ENCODE measurements around the gene RBM24. TPM values are rescaled to one million over a fixed set of nuclear protein-coding genes. Genes with fewer than 3 reads are reported as not detected.

RBM24 gene
- total and polyA plus RNA-seq, 2 experiments from 2014 or later, result 0.29 to 0.97 TPM

DNA sequence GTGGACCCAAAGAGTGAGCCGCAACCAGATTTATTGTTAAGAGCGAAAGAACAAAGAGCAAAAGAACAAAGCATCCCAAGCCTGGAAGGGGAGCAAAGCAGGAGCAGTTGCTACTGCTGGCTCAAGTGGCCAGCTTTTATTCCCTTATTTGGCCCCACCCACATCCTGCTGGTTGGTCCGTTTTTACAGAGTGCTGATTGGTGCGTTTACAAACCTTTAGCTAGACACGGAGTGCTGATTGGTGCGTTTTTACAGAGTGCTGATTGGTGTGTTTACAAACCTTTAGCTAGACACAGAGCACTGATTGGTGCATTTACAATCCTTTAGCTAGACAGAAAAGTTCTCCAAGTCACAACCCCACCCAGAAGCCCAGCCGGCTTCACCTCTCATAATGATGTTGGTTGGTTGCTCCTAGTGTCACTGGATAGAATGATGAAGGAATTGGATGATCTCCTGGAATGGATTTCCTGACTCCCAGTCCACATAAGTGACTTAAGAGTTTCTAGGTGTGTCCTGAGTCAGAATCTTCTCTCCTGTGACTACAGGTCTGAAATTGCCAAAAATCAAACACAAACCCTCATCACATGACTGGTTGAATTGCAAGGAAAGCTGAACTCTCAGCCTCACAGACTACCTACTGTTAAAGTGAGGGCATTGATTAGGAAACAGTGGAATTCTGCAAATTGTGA, 60.1 kb downstream of the RBM24 start:
- H4K20me1 ChIP-seq (ENCODE audit: insufficient read depth, poor library complexity, severe bottlenecking), result no peaks in the 10 kb centered on the region
- no peaks in the 10 kb centered on the region for H3K9me3 ChIP-seq (ENCODE audit: low read depth)
- no peak overlapping the region for H2AFZ ChIP-seq
- 95% methylated on average over 7 of the region's 7 CpGs for WGBS (ENCODE audit: low lambda C conversion rate, missing lambda C conversion rate)
- H3K4me2 ChIP-seq, result no peak overlapping the region
- no peak for DNase-seq (ENCODE audit: low spot score)
- no peaks in the 10 kb centered on the region for H3K9me2 ChIP-seq (replicated peaks; ENCODE audit: insufficient read depth)
- H3K27ac ChIP-seq, result no peak overlapping the region
- H3K36me3 ChIP-seq (replicated peaks; ENCODE audit: insufficient read depth, low read depth), result no peaks in the 10 kb centered on the region
- H3K4me1 ChIP-seq (ENCODE audit: insufficient read depth), result no peaks in the 10 kb centered on the region
- H3K27me3 ChIP-seq, result no peaks in the 10 kb centered on the region
- TF ChIP-seq EZH2phosphoT487 (IDR thresholded peaks at IDR 0.05; ENCODE audit: low read depth, severe bottlenecking, unreplicated experiment) (no peak), EZH2 (IDR thresholded peaks at IDR 0.05; ENCODE audit: borderline replicate concordance) (no peak)
- TF ChIP-seq, protein P1, sequence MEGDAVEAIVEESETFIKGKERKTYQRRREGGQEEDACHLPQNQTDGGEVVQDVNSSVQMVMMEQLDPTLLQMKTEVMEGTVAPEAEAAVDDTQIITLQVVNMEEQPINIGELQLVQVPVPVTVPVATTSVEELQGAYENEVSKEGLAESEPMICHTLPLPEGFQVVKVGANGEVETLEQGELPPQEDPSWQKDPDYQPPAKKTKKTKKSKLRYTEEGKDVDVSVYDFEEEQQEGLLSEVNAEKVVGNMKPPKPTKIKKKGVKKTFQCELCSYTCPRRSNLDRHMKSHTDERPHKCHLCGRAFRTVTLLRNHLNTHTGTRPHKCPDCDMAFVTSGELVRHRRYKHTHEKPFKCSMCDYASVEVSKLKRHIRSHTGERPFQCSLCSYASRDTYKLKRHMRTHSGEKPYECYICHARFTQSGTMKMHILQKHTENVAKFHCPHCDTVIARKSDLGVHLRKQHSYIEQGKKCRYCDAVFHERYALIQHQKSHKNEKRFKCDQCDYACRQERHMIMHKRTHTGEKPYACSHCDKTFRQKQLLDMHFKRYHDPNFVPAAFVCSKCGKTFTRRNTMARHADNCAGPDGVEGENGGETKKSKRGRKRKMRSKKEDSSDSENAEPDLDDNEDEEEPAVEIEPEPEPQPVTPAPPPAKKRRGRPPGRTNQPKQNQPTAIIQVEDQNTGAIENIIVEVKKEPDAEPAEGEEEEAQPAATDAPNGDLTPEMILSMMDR (IDR thresholded peaks at IDR 0.05; ENCODE audit: poor library complexity), result no peak
- no peaks in the 10 kb centered on the region for H3K79me2 ChIP-seq
- no peak overlapping the region for H3K4me3 ChIP-seq

DNA sequence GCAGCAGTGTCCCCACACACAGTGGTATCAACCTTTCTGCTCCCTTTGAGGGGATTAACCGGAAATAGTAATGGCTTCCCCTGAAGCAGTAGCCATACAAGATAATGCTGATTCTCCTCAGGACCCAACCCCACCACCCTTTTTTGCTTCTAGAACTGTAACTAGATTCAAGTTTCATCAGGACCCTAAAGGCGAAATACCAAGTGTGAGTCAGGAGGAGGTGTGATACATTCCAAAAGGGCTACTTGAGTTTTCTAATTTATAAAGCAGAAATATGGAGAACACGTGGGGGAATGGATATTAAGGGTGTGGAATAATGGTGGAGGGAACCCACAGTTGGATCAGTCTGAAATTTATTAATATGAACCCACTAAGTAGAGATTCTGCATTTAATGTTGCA, 60.7 kb downstream of the RBM24 start:
- no peak for TF ChIP-seq EZH2phosphoT487 (IDR thresholded peaks at IDR 0.05; ENCODE audit: low read depth, severe bottlenecking, unreplicated experiment)
- TF ChIP-seq, protein P1 (IDR thresholded peaks at IDR 0.05; ENCODE audit: poor library complexity), result no peak
- TF ChIP-seq EZH2 (IDR thresholded peaks at IDR 0.05; ENCODE audit: borderline replicate concordance), result no peak
- 60% methylated on average over 3 of the region's 3 CpGs for WGBS (ENCODE audit: low lambda C conversion rate, missing lambda C conversion rate)

DNA sequence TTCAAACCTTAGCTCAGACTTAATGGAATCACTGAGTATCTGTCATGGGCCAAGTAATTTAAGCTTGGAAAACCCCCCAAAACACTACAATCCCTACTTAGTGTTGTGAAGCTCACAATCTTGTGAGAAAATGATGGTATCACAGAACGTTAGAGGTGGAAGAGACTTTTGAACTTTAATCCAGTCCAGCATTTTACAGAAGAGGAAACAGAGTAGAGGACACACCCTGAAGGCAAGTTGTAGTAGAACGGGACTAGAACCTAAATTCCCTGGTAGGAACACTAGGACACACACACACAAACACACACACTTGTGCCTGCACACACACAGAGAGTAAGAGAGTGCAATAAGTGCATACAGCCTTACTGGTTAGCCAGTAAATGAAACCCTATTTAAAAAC, 62.1 kb downstream of the RBM24 start:
- Histone ChIP-seq H3K27me3 (no peaks in the 10 kb centered on the region), H3K9me2 (replicated peaks; ENCODE audit: insufficient read depth) (no peaks in the 10 kb centered on the region)
- 89% methylated on average over 2 of the region's 2 CpGs for WGBS (ENCODE audit: low lambda C conversion rate, missing lambda C conversion rate)

More for the DNA sequence above, 60.7 kb downstream of the RBM24 start:
- Histone ChIP-seq H3K36me3 (replicated peaks; ENCODE audit: insufficient read depth, low read depth) (no peaks in the 10 kb centered on the region), H2AFZ (no peak overlapping the region), H3K9me2 (replicated peaks; ENCODE audit: insufficient read depth) (no peaks in the 10 kb centered on the region), H3K79me2 (no peaks in the 10 kb centered on the region), H3K4me1 (ENCODE audit: insufficient read depth) (no peaks in the 10 kb centered on the region), H3K27me3 (no peaks in the 10 kb centered on the region), H3K4me3 (no peak overlapping the region), H4K20me1 (ENCODE audit: insufficient read depth, poor library complexity, severe bottlenecking) (no peaks in the 10 kb centered on the region), H3K4me2 (no peak overlapping the region), H3K27ac (no peak overlapping the region), H3K9me3 (ENCODE audit: low read depth) (no peaks in the 10 kb centered on the region)
- DNase-seq (ENCODE audit: low spot score), result no peak

More for the DNA sequence above, 62.1 kb downstream of the RBM24 start:
- H3K36me3 ChIP-seq (replicated peaks; ENCODE audit: insufficient read depth, low read depth), result no peaks in the 10 kb centered on the region
- H3K79me2 ChIP-seq, result no peaks in the 10 kb centered on the region
- no peaks in the 10 kb centered on the region for H3K9me3 ChIP-seq (ENCODE audit: low read depth)
- no peak overlapping the region for H2AFZ ChIP-seq
- H3K27ac ChIP-seq, result no peak overlapping the region
- H4K20me1 ChIP-seq (ENCODE audit: insufficient read depth, poor library complexity, severe bottlenecking), result no peaks in the 10 kb centered on the region
- no peak for DNase-seq (ENCODE audit: low spot score)
- no peak overlapping the region for H3K4me3 ChIP-seq
- H3K4me2 ChIP-seq, result no peak overlapping the region
- TF ChIP-seq, protein P1 (IDR thresholded peaks at IDR 0.05; ENCODE audit: poor library complexity), result no peak
- TF ChIP-seq EZH2phosphoT487 (IDR thresholded peaks at IDR 0.05; ENCODE audit: low read depth, severe bottlenecking, unreplicated experiment) (no peak), EZH2 (IDR thresholded peaks at IDR 0.05; ENCODE audit: borderline replicate concordance) (no peak)
- no peaks in the 10 kb centered on the region for H3K4me1 ChIP-seq (ENCODE audit: insufficient read depth)

Other genes starting within 250 kb of the RBM24 start
- 0.27 TPM in 1 of 2 replicates, not detected in the other for gene STMND1, start 179.3 kb upstream of the RBM24 start, total RNA-seq
- gene STMND1, start 179.3 kb upstream of the RBM24 start, polyA plus RNA-seq, result 0.39 TPM in 1 of 2 replicates, not detected in the other
- gene CAP2, start 112.2 kb downstream of the RBM24 start, total RNA-seq, result 6.5 and 8.1 TPM in 2 replicates
- 8.7 and 13.5 TPM in 2 replicates for gene CAP2, start 112.2 kb downstream of the RBM24 start, polyA plus RNA-seq